Activated naive CD4-positive, alpha-beta T cell treated with anti-CD3 and anti-CD28 coated beads, Interleukin-2, amount 50 U/mL, for 72 hours (primary cell): Measurements from ENCODE around the gene IL21R. TPM values are rescaled to one million over a fixed set of nuclear protein-coding genes. Genes with fewer than 3 reads are reported as not detected.

Source experiments
- ATAC-seq, 2 donors: fragments of 150-1000 bp; cut with Tn5 transposase; 2 replicates each; pipeline ENCODE4 v1.10.0; 2021; ENCODE audit warnings: mild to moderate bottlenecking in 2 of 2, moderate library complexity in 2 of 2
- DNase-seq, 2 donors: peaks; one replicate each; pipeline ENCODE4 v3.0.0; 2021 to 2022; ENCODE audit warnings: low spot score in 2 of 2
- H3K27ac Mint-ChIP-seq, 2 donors: one replicate each; pipeline ENCODE4 v1.8.0; 2022; ENCODE audit warnings: mild to moderate bottlenecking in 2 of 2, mixed read lengths in 2 of 2
- H3K36me3 Mint-ChIP-seq, 2 donors: one replicate each; pipeline ENCODE4 v1.8.0; 2022; ENCODE audit warnings: mixed read lengths in 2 of 2
- H3K9me3 Mint-ChIP-seq, 2 donors: one replicate each; pipeline ENCODE4 v1.8.0; 2022; ENCODE audit warnings: mixed read lengths in 2 of 2
- total RNA-seq, 2 donors: library from RNA; stranded (reverse); gene quantifications; one replicate each; pipeline ENCODE4 v1.2.3, GENCODE V29; 2022

The IL21R gene
- total RNA-seq, result 100 to 1,000 TPM; 103 to 106 TPM

DNA sequence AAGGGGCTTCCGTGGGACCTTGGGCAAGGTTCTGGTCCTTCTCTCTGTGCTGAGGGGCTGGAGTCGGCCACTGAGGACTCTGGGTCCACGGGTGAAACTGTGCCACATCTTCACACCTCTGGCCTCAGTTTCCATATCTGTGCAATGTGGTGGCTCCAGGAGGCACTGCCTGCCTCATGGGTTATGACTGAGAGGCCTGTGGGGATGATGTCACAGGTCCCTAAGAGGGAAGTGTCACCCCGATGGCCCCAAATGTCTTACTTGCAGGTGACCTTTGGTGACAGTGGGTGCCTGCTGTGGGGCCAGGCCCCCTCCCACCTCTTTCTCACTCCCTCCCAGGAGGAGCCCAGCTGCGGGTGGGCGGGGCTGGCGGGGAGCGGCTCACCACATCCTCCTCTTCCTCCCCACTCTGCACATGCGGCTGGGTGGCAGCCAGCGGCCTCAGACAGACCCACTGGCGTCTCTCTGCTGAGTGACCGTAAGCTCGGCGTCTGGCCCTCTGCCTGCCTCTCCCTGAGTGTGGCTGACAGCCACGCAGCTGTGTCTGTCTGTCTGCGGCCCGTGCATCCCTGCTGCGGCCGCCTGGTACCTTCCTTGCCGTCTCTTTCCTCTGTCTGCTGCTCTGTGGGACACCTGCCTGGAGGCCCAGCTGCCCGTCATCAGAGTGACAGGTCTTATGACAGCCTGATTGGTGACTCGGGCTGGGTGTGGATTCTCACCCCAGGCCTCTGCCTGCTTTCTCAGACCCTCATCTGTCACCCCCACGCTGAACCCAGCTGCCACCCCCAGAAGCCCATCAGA lies at the start of gene IL21R:
Gene IL21R (plus strand): TSS at position 407 of the 801 bp plus-strand sequence. CDS start 27,898 bp downstream, outside the sequence.
- peak; percentile 67 to 69 for ATAC-seq

DNA sequence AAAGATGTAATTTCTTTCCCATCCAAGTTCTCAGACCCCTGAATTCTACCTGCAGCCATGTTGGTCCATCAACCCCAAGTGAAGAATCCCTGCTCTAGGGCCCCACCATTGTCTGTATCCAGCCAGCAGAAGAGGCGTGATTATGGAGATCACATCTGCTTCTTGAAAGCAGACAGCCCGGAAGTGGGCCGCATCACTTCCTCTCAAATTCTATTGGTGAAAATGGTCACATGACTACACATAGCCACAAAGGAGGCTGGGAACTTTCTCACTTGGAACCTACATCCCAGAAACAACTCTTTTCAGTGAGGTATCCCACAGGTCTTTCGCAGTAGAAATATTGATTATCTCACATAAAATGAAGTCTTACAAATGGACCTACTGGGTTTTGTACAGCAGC lies 48.1 kb upstream of the IL21R start:
- H3K9me3 Mint-ChIP-seq, result no peaks in the 10 kb centered on the region
- H3K27ac Mint-ChIP-seq, result peak overlapping the region; percentile 68 to 75
- no peak for DNase-seq
- peaks cover 70 to 88% of the 10 kb centered on the region in 2 donors for H3K36me3 Mint-ChIP-seq
- ATAC-seq, result peak in 1 of 2 donors; percentile 32

More for the DNA sequence above, at the start of gene IL21R:
- peak; percentile 82 to 95 for DNase-seq
- Mint-ChIP-seq H3K9me3 (peaks cover 0 to 4% of the 10 kb centered on the region in 2 donors), H3K36me3 (peaks cover 44 to 49% of the 10 kb centered on the region in 2 donors), H3K27ac (peak within 1 kb of the TSS; percentile 97 to 100)

DNA sequence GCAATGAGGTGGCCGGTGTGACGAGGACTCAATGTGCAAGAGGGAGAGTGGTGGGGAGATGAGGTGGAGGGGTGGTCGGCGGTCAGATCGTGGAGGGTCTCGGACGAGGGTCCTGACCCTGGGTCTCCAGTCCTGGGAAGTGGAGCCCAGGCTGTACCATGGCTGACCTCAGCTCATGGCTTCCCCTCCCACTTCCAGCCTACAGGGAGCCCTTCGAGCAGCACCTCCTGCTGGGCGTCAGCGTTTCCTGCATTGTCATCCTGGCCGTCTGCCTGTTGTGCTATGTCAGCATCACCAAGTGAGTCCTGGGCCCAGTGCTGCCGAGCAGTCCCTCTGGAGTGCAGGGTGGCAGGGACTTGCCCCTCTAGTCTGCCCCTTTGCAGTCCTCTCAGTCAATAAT lies 46.4 kb upstream of the IL21R start:
- H3K36me3 Mint-ChIP-seq, result peaks cover 60 to 88% of the 10 kb centered on the region in 2 donors
- DNase-seq (no peak), ATAC-seq (peak; percentile 41 to 54)
- H3K27ac Mint-ChIP-seq, result peak overlapping the region; percentile 75 to 87
- no peaks in the 10 kb centered on the region for H3K9me3 Mint-ChIP-seq

- H3K27ac Mint-ChIP-seq, result peak overlapping the region; percentile 77 to 87
- DNase-seq (no peak), ATAC-seq (no peak)
- no peaks in the 10 kb centered on the region for H3K9me3 Mint-ChIP-seq
- peaks cover 54 to 87% of the 10 kb centered on the region in 2 donors for H3K36me3 Mint-ChIP-seq
Measured at GRCh38 chr16:27356794-27357193, 45.2 kb upstream of the IL21R start.

DNA sequence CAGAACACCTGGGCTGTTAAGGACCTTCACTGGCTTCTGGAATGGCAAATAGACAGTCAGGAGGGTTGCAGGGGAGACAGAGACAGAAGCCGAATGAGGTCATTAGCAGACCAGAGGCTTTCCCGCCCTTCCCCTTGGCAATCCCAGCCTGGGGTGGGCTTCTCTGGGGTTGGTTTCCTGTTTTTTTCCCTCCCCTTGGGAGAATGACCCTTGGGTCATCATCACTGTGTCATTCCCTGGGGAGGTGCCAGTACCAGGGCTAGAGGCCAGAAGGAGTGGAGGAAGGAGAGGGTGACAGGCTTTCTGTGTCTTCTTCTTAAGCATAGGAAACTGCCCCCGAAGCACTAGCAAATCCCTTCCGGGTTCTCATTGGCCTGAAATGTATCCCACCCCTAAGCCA lies 42.9 kb upstream of the IL21R start:
- DNase-seq (no peak), ATAC-seq (no peak)
- H3K9me3 Mint-ChIP-seq, result no peaks in the 10 kb centered on the region
- H3K36me3 Mint-ChIP-seq, result peaks cover 53 to 88% of the 10 kb centered on the region in 2 donors
- peak overlapping the region; percentile 78 to 81 for H3K27ac Mint-ChIP-seq

DNA sequence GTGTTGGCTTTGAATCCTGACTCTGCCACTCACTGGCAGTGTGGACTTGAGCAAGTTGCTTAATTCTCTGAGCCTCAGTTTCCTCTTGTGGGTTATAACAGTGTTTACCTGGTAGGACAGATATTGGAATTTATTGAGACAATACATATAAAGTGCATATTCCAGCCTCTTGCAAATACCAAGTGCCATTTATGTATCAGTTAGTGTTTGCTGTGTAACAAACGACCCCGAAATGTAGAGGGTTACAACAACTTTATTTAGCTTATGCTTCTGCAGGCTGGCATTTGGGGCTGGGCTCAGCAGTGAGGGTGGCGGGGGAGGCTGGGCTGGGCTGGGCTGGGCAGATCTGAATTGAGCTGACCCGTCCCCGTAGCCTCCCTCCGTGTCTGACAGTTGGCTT lies 42.4 kb upstream of the IL21R start:
- DNase-seq, result no peak
- Mint-ChIP-seq H3K9me3 (no peaks in the 10 kb centered on the region), H3K36me3 (peaks cover 49 to 88% of the 10 kb centered on the region in 2 donors), H3K27ac (peak overlapping the region in 1 of 2 donors; percentile 81)
- ATAC-seq, result no peak

DNA sequence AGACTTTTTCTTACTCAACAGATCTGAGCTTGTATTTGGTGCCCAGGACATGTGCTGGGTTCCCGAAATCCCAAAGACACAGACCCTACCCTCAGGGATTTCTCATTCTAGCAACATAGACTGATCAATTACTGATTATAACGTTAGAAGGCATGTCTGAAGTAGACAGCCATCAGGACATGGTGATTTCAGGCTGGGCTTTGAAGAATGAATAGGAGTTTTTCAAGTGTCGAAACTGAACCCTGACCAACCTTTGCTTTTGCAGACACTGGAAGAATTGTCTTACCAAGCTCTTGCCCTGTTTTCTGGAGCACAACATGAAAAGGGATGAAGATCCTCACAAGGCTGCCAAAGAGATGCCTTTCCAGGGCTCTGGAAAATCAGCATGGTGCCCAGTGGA lies 40.0 kb upstream of the IL21R start:
- DNase-seq (no peak), ATAC-seq (no peak)
- Mint-ChIP-seq H3K27ac (peak overlapping the region; percentile 85 to 98), H3K9me3 (no peaks in the 10 kb centered on the region), H3K36me3 (peaks cover 39 to 86% of the 10 kb centered on the region in 2 donors)

GRCh38 chr16:27362570-27363245 lies 39.3 kb upstream of the IL21R start:
- no peak for ATAC-seq
- no peaks in the 10 kb centered on the region for H3K9me3 Mint-ChIP-seq
- no peak for DNase-seq
- peak overlapping the region; percentile 85 to 98 for H3K27ac Mint-ChIP-seq
- H3K36me3 Mint-ChIP-seq, result peaks cover 37 to 79% of the 10 kb centered on the region in 2 donors

DNA sequence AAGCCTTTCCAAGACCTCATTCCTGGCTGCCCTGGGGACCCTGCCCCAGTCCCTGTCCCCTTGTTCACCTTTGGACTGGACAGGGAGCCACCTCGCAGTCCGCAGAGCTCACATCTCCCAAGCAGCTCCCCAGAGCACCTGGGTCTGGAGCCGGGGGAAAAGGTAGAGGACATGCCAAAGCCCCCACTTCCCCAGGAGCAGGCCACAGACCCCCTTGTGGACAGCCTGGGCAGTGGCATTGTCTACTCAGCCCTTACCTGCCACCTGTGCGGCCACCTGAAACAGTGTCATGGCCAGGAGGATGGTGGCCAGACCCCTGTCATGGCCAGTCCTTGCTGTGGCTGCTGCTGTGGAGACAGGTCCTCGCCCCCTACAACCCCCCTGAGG lies 38.7 kb upstream of the IL21R start:
- DNase-seq, result no peak
- peak overlapping the region; percentile 82 to 98 for H3K27ac Mint-ChIP-seq
- H3K36me3 Mint-ChIP-seq, result peaks cover 32 to 73% of the 10 kb centered on the region in 2 donors
- ATAC-seq, result no peak
- no peaks in the 10 kb centered on the region for H3K9me3 Mint-ChIP-seq

GRCh38 chr16:27363797-27364196 lies 38.2 kb upstream of the IL21R start:
- no peak for ATAC-seq
- DNase-seq, result no peak
- no peaks in the 10 kb centered on the region for H3K9me3 Mint-ChIP-seq
- H3K36me3 Mint-ChIP-seq, result peaks cover 26 to 68% of the 10 kb centered on the region in 2 donors
- H3K27ac Mint-ChIP-seq, result peak overlapping the region; percentile 92 to 98

GRCh38 chr16:27364493-27365141 lies 37.4 kb upstream of the IL21R start:
- Mint-ChIP-seq H3K9me3 (peaks cover 0 to 3% of the 10 kb centered on the region in 2 donors), H3K36me3 (peaks cover 20 to 67% of the 10 kb centered on the region in 2 donors), H3K27ac (peak overlapping the region; percentile 92 to 98)
- DNase-seq, result no peak
- no peak for ATAC-seq

- Mint-ChIP-seq H3K9me3 (peaks cover 5 to 11% of the 10 kb centered on the region in 2 donors), H3K27ac (peak overlapping the region; percentile 87 to 98), H3K36me3 (peaks cover 26 to 67% of the 10 kb centered on the region in 2 donors)
- ATAC-seq (peak; percentile 5 to 34), DNase-seq (no peak)
Measured at GRCh38 chr16:27365142-27366089, 36.6 kb upstream of the IL21R start.

DNA sequence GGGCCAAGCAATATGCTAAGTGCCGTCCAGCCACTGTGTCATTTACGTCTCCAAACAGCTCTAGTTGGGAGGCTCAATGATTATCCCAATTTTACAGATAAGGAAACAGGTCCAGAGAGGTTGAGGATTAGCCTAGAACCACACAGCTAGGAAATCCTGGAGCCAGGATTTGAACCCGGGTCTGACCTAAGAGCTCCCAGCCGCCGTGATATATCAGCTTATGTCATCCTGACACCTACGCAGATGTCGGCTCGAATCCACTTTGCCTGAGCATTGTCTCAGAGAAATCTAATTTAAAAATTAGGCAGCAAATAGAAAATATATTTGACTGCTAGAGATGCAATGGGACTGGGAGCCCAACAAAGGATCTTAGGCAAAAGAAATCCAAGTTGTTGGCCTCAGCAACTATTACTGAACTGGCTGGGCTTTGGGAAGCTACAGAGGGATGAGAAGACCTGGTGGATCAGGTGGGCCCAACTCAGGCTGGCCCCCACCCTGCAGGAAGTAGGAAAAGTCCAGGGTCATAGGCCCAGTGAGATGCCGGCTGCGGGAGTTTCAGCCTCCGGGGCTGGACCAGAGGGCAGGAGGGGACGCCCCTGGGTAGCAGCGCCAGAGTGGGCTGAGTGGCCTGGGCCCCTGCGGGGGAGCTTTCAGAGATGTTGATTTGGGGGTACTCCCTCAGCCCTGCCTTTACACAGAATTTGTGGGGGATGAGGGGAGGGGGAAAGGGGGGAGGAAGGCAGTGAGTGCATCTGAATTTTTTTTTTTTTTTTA lies 35.1 kb upstream of the IL21R start:
- peak overlapping the region; percentile 97 to 98 for H3K27ac Mint-ChIP-seq
- DNase-seq (peak; percentile 42 to 76), ATAC-seq (peak; percentile 27 to 39)
- H3K9me3 Mint-ChIP-seq, result peaks cover 8 to 15% of the 10 kb centered on the region in 2 donors
- H3K36me3 Mint-ChIP-seq, result peaks cover 25 to 62% of the 10 kb centered on the region in 2 donors

DNA sequence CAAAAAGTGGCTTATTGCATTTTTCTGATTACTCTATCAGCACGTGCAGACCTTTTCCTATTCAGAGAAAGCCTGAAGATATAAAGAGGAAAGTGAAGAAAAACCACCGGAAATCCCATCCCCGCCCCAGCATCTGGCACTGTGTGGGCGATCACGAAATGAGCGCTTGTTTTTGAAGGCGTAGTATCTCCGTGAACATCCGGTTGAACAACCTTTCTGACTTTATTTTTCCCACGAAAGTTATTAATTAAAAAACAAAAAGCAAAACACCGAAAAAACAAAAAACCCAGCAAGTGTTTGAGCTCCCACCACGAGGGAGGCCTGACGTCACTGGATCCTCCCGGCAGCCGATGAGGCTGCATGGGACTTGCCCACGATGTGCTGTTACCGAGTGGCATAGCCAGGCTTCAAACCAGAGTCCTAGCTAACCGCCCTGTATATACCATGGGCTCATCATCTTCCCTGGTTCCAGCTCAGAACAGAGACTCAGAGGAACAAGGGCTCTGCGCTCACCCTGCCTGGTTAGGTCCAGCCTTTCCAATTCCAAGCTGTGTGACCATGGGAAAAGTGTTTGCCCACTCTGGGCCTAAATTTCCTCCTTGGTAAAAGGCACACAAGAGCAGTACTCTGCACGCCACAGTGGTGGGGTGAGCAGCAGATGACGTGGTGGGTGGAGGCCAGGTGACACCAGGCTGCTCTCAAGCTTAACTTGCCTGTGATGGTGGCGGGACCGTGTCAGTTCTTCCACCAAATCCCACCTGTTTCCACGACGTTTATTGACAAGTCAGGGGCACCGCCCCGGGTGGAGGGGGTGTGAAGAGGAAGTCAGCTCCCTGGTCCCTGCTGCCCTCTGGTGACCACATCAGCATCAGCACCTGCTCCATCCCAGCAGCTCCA lies 34.3 kb upstream of the IL21R start:
- H3K36me3 Mint-ChIP-seq, result peaks cover 20 to 55% of the 10 kb centered on the region in 2 donors

More for the DNA sequence above, 34.3 kb upstream of the IL21R start:
- Mint-ChIP-seq H3K27ac (peak overlapping the region; percentile 97 to 98), H3K9me3 (peaks cover 8 to 15% of the 10 kb centered on the region in 2 donors)
- DNase-seq (peak; percentile 80 to 90), ATAC-seq (peak; percentile 72 to 82)
